GOT3 (cell line): ENCODE results near the gene IL22RA1.

ENCODE experiments used
- DNase-seq: peaks from one replicate; lab custom pipeline; 2025; ENCODE audit warnings: mixed read lengths; lab: John Stamatoyannopoulos, UW

IL22RA1 gene

GRCh38 chr1:24114753-24115152, 28.2 kb downstream of the IL22RA1 start:
- no peak for DNase-seq

GRCh38 chr1:24113641-24114033, 29.3 kb downstream of the IL22RA1 start:
- no peak for DNase-seq

GRCh38 chr1:24111996-24112779, 30.8 kb downstream of the IL22RA1 start, which contains the start of gene MYOM3:
Gene MYOM3 (minus strand): TSS chr1:24112135. CDS start chr1:24108636, 3,499 bp downstream.
- DNase-seq = no peak

- DNase-seq = no peak
Observed at GRCh38 chr1:24111262-24111995, 31.5 kb downstream of the IL22RA1 start.

GRCh38 chr1:24110642-24111261, 32.2 kb downstream of the IL22RA1 start:
- no peak for DNase-seq

- no peak for DNase-seq
Observed at GRCh38 chr1:24109686-24110475, 33.1 kb downstream of the IL22RA1 start.

GRCh38 chr1:24109166-24109483, 33.8 kb downstream of the IL22RA1 start:
- DNase-seq = no peak

GRCh38 chr1:24108334-24109165, 34.4 kb downstream of the IL22RA1 start:
- DNase-seq = no peak

GRCh38 chr1:24107462-24108138, 35.3 kb downstream of the IL22RA1 start:
- DNase-seq = no peak

- DNase-seq = no peak
Observed at GRCh38 chr1:24105368-24106160, 37.4 kb downstream of the IL22RA1 start.

- DNase-seq = no peak
Observed at GRCh38 chr1:24104854-24105253, 38.1 kb downstream of the IL22RA1 start.

- DNase-seq = no peak
Observed at GRCh38 chr1:24103879-24104278, 39.1 kb downstream of the IL22RA1 start.

- DNase-seq = no peak
Observed at GRCh38 chr1:24103408-24103807, 39.5 kb downstream of the IL22RA1 start.

- DNase-seq = no peak
Observed at GRCh38 chr1:24102961-24103360, 40.0 kb downstream of the IL22RA1 start.

GRCh38 chr1:24101796-24102586, 40.9 kb downstream of the IL22RA1 start:
- DNase-seq = no peak

- DNase-seq = no peak
Observed at GRCh38 chr1:24100945-24101737, 41.8 kb downstream of the IL22RA1 start.

GRCh38 chr1:24098943-24099638, 43.8 kb downstream of the IL22RA1 start:
- no peak for DNase-seq

- no peak for DNase-seq
Observed at GRCh38 chr1:24098102-24098501, 44.8 kb downstream of the IL22RA1 start.
